IPS-NIHi11 (cell line): ENCODE data around the gene NUDT6.
"Not testable (repeated sequence)": the region's sequence is repeated elsewhere in the genome, so short reads cannot be mapped to it uniquely, and the experiment has no call there.

Source experiments
- DNase-seq: peaks from one replicate; pipeline ENCODE4 v3.0.0; 2012; ENCODE audit warnings: mixed read lengths, low spot score

NUDT6 gene, protein sequence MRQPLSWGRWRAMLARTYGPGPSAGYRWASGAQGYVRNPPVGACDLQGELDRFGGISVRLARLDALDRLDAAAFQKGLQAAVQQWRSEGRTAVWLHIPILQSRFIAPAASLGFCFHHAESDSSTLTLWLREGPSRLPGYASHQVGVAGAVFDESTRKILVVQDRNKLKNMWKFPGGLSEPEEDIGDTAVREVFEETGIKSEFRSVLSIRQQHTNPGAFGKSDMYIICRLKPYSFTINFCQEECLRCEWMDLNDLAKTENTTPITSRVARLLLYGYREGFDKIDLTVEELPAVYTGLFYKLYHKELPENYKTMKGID

DNA sequence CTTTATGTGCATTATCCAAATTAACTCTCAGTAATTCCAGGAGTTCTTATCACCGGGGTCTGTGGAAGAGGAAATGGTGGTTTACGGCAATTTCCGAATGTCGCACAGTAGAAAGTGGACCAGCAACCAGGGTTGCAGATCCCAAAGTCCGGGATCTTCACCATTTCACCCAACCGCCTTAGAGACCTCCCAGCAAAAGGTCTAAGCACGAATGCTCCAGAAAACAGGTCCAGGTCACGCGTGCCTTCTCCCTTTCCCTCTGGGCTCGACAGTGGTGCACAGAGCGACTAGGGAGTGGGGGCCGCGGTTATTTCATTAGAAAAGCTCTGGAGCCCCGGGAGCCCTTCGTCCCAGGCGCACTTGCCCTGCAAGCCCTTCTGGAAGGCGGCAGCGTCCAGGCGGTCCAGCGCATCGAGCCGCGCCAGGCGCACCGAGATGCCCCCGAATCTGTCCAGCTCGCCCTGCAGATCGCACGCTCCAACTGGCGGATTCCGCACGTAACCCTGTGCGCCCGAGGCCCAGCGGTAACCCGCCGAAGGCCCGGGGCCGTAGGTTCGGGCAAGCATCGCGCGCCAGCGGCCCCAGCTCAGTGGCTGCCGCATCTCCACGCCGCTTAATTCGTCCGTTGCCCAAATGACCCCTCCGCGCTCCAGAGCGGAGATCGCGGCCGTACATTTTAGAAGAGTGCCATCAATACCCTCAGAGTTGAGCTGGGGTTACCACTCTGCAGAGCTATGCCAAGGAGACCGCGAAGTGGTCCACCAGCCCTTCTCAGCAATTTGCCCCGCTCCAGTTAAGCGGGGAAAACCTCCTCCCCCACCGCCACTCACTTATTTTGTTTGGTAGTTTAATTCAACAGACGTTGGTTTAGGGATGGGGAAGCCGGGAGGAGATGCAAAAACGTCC is at the start of gene NUDT6:
Gene NUDT6, minus strand, starts transcription at position 627 of the 906 bp plus-strand sequence. Its CDS starts 25 bp downstream, at position 602.
- DNase-seq = peak; percentile 76

DNA sequence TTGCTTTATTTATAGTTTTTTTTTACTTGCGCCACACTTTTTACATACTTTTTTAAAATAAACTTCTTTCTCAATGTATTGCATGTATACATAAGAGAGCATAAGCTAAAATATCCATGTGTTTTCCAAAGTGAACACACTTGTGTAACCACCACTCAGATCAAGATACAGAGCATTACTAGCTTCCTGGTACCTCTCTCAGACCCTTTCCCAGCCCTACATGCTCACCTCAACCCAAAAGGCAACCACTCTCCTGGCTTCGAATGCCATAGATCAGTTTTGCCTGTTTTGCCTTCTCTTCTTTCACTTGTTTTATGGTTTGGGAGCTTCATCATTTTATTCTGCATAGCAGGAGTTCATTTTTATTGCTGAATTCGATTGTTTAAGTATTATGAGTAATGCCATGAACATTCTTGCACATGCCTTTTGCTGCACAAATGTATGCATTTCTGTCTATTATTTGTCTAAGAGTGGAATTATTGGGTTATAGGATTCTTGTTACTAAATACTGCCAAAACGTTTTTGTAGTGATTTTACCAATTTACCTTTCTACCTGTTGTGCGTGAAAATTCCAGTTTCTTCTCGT is 45.9 kb upstream of the NUDT6 start:
- DNase-seq = no peak

DNA sequence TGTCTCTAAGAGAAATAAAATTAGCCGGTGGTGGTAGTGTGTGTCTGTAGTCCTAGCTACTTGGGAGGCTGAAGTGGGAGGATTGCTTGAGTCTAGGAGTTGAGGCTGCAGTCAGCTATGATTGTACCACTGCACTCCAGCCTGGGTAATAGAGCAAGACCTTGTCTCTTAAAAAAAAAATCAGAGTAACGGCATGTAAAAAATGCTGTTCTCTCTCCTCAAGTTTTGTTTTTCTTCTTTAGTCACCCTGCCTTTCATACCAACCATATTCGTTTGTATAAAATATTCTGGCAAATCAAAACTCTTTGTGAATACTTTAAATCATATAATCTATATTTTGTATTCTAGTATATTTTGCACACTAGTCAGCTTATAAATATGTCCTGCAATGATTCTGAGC is 44.8 kb upstream of the NUDT6 start:
- no peak for DNase-seq

DNA sequence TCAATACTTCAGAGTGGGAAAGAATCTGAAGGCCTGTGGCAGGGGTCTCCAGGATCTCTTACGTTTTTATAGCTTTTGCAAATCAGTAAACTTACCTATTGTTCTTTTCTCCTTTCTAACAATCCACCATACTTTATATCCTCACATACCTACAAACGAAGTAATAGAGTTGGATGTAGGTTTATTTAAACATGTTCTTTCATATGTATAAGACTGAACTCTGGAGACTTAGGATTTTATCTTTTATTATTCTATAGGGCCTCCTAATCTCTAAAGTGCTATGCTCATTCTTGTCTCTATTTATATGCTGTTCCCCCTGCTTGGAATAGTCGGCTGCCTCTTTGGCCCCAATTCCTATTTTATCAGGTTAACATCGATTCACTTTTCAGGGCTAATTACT is 43.8 kb upstream of the NUDT6 start:
- no peak for DNase-seq

DNA sequence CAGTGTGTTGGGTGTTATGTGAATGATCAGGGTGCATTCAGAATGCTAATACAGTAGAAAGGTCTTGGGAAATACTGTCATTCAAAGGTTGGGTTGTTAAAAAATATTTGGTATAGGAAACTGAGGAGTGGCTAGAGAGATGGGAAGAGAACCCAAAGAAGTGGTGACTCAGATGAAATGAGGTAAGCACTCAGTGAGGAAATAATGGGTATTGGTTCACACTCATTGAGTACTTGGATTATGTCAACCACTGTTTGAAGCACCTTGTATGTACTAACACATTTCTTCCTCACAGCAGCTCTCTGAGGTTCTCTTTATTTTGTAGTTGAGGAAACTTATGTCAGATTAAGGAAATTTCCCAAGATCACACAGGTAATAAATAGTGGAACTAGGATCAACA is 40.8 kb upstream of the NUDT6 start:
- no peak for DNase-seq

DNA sequence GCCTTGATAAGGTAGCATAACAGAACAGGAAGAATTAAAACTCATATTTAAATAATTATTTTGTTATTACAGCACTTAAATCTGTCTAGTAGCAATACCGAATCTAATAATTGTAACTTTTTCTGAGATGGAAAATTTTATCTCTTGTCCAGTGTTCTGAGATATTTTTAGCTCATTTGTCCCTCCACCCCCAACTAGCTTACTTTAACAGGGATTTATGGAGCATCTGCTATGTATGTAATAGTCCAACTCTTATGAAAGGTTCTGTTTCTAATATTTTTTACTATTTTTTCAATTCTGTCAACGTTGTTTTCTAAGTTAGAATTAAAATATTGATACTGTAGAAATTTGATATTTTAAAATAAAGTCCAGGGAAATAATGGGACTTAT is 38.2 kb upstream of the NUDT6 start:
- no peak for DNase-seq

DNA sequence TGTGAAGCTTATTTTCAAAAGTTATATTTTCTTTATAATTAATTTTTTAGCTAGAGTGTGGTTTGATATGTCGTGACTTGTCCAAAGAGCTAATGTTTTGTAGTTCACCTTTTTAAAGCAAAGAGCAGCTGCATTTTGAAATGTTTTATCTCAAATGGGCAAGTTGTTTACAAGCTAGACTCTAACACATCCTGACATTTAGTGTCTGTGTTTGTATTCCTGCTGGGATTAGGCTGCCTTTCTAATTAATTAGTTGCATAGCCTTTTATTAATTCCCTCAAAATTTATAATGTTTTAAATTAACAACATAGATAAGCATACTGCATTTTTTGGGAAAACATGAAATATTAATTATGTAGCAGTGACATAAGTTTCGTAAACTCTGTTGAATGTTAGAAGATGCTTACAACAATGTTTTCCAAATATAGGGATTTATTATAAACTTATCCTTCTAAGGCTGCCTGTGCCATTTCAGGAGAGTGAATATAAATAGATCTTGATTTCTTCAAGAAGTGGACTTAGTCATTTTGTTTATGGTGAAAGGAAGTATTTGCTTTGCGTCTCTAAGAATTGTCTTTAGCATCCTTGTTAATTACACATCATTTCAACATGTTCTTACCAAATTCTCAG is 37.7 kb upstream of the NUDT6 start:
- no peak for DNase-seq

DNA sequence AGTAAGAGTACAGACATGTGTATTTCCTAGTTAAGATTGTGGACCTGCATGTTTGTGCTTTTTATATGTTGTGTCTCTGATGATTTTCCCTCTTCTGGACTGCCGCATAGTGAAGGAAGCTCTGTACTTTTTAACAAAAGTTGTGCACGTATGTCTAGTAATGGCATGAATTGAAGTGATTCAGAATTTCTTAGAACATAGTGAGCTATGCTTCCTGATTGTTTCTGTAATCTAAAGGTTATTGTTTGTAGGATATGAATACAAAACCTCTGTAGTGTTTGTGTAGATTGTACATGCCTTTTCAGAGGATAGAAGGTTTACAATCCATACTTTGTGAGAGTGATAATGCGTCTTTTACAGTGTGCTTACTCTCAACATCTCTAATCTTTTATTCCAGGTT is 37.0 kb upstream of the NUDT6 start:
- DNase-seq = no peak

DNA sequence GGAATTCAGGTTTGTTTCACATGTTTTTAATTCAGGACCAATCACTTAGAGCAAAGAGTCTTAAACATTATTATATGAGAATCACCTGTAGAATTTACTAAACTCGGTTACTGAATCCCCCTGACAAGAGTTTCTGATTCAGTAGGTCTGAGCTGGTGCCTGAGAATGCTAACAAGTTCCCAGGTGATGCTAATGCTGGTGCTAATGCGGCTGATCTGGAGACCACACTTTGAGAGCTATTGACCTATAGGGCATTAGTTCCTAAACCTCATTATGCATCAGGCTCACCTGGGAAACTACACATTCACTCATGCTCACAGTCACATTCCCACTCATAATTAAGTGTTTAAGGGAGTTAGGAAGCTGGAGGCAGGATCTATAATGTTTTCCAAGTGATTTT is 36.1 kb upstream of the NUDT6 start:
- DNase-seq = no peak

DNA sequence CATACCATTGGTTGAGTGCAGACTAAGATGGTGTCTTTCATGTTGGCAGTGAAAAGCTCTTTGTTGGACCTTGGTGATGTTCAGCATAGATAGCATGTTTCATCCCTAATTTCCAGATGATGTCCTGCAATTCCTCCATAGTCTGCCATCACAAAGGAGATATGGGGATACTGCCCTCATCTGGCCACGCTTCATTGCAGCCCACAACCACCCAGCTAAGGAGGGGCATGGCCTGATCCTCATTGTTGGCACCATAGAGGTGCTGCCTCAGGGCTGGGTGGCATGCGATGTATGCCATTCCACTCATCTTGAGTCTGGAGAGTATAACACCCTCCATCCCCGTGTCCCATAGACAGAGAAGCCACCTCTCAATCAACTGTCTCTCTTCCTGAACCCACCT is 31.5 kb upstream of the NUDT6 start:
- no peak for DNase-seq

DNA sequence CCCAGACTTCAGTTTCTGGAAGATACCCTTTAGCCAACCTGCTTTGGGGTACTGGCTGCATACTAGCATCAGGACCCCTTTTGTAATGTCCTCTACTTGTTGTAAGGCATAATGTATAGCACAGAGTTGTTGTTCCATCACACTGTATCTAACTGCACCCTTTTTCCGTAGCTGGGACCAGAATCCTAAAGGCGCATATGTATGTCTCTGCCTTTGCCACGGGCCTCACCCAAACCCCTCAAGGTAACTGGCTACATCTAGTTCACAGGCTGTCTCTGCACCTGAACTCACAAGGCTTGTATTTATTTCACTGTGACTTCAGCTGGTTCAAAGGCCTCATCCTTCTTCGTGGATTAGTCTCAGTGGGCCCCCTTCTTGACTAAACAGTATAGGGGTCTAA is 29.6 kb upstream of the NUDT6 start:
- no peak for DNase-seq

DNA sequence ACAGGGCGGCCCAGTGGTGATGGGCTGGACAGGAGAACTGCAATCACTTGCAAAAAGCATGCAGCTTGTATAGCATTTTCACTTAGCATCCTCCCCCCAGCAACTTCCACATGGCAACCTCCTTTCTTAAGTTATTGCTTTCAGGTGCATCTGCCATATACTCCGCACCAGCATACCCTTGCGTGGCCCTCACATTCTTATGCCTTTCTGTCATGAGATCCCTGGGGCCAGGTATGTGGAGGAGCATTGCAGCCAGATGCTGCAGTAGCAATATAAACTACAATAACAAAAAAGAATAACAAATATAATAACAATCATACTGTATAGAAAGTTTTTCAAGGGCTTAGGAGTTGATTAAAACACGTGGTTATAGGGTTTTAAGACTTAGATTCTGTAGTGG is 26.3 kb upstream of the NUDT6 start:
- DNase-seq = no peak

DNA sequence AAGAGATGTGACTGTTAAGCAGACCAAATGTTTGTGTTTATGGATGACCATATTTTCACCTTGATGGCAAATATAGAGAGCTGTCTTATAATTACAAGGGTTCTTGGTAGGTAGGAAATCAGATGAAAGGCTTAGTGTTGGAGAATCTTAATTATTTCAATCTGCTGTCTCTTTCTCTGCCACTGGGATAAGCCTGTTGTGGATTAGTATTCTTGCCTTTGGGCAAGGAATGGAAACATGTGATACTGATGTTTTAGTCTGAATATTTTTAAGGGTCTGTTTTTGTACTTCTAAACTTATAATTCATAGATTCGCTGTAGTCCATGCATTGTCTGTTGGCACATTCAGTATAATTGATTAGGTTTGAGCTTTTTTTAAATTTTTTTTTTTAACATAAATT is 23.7 kb upstream of the NUDT6 start:
- DNase-seq = no peak

DNA sequence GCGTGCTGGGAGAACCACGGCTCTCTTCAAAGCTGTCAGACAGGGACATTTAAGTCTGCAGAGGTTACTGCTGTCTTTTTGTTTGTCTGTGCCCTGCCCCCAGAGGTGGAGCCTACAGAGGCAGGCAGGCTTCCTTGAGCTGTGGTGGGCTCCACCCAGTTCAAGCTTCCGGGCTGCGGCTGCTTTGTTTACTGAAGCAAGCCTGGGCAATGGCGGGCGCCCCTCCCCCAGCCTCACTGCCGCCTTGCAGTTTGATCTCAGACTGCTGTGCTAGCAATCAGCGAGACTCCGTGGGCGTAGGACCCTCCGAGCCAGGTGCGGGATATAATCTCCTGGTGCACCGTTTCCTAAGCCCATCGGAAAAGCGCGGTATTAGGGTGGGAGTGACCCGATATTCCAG is 22.7 kb upstream of the NUDT6 start:
- not testable (repeated sequence) for DNase-seq

DNA sequence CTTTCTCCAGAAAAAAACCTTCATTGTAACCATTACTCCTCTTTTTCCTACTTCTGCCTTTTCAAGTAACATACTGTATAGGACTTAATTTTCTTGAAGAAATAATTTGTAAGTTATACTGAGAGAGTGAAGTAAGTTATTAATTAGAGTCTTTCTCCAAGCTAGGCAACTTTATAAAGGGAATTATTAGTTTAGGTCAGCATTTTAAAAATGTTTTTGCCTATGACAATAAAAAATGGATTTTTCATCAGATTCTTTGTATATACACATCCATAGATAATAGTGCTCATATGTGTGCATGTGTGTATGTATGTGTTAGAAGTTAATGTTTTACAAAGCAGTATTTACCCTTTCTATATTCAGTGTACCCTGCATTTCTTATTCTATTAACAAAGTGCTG is 10.4 kb upstream of the NUDT6 start:
- DNase-seq = no peak

DNA sequence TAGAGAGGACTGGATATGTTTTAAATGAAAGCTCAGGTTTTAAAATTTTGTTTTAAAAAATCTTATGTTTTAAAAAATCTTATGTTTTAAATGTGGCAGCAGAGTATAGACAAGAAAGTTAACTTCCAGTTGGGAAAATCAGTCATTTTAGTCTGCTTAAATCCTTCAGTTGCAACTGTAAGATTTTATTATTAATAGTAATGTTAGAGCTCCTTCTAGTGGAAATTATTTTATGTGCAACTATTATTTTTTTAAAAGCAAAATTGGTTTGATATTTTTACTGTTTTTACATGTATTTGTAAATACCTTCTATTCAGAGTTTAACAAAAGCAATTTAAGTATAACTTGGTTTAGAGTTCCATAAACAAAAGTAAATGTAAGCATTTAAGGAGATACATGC is 8.5 kb upstream of the NUDT6 start:
- DNase-seq = no peak

DNA sequence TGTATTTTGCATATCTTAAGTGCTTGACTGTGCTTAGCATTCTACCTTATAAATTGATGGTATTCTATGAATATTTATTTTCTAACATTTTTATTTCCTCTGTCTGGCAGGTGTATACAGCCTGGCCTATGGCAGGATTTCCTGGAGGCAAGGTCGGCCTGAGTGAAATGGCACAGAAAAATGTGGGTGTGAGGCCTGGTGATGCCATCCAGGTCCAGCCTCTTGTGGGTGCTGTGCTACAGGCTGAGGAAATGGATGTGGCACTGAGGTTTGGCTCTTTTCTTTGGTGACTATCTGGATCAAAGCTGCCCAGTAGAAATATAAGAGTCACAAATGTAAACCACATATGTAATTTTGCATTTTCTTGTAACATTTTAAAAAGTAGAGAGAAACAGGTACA is 6.5 kb upstream of the NUDT6 start:
- DNase-seq = no peak

DNA sequence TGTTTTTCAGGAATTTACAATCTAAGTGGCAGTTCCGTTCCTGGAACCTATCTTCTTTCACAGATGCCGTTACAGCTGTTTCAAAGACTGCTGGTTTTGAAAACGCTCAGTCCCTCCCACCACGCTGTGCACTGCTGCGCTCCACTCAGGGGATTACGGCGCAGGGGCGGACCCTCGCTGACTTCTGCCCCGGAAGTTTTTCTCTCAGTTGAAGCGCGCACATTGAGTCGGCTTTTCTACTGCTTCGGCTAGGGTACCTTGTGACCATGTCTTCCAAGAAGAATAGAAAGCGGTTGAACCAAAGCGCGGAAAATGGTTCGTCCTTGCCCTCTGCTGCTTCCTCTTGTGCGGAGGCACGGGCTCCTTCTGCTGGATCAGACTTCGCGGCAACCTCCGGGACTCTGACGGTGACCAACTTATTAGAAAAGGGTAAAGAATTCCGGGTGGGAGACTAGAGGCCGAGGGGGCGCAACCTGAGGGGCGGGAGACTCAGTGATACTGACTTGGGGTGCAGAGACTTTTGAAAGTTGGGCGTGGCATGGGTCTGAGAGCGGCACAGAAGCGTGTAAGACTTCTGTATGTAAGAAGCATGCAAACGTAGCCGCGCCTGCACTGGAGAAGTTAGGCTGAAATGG is 597 bp upstream of the NUDT6 start:
- peak; percentile 86 for DNase-seq

DNA sequence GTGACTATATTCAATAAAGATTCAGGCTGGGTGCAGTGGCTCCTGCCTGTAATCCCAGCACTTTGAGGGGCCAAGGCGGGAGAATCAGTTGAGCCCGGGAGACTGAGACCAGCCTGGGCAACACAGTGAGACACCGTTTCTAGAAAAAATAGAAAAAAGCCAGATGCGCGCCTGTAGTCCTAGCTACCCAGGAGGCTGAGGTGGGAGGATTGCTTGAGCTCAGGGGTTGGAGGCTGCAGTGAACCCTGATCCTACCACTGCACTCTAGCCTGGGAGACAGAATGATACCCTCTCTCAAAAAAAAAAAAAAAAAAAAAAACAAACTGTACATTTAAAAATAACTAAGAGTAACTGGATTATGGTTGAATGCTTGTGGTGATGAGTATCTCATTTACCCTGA is 1.1 kb downstream of the NUDT6 start:
- DNase-seq = no peak

DNA sequence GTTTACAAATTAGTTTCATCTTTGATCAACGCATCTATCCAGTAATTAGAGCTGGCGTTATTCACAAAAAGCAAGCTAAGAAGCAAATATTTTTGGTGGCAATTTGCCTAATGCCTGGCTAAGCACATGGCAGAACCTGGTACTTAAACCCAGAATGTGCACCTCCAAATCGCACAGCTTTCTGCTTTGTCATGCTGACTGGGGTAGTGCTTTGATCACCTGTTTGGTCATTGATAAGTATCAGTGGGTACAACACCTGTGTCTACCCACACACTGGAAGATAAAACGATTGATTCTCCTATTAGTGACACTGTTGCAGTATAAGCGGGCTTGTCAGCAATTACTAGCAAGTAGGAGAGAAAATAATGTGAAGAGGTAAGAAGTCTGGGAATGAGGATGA is 1.9 kb downstream of the NUDT6 start:
- no peak for DNase-seq

DNA sequence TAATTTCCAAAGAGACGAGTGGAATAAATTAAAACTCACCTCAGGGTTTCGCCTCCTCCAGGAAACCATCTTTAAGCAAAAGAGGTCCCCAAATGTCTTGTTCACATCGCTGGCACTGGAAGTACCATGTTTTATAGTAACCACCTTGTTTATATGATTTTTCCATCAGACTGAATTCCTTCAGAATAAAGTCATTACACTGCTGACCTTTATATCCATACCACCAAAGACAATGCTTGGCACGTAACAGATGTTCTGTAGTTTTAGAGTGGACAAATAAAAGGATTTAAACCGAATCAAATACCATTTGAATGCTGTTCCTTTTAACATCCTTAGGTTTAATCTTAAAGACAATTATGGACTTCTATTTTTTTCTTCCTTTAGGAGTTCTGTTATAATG is 4.7 kb downstream of the NUDT6 start:
- no peak for DNase-seq

DNA sequence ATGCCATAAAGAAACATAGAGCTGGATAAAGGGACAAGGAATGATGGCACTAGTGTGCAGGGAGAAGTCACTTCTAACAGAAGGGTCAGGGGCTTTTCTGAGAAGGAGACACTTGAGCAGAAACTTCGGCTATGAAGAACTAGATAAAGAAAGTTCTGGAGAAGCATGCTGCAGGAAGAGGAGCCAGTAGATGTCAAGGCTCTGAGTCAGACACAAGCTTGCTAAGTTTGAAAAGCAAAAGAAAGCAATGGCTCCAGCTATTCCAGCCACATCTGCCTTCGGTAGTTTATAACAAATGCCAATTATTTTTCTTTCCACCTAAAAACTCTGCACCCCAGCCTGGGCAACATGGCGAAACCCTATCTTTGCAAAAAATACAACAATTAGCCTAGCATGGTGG is 7.5 kb downstream of the NUDT6 start:
- DNase-seq = no peak
